Activated T-cell treated with anti-CD3 and anti-CD28 coated beads for 24 hours (primary cell): ENCODE data around the gene ARHGEF7.
"Not testable (repeated sequence)": the region's sequence is repeated elsewhere in the genome, so short reads cannot be mapped to it uniquely, and the experiment has no call there.

Experiments used
- DNase-seq: peaks from one replicate; pipeline ENCODE4 v3.0.0-alpha.2; 2020; ENCODE audit warnings: low read depth

Gene ARHGEF7

GRCh38 chr13:111171629-111172028 is 56.5 kb downstream of the ARHGEF7 start:
- no peak for DNase-seq

- DNase-seq = no peak
These were observed 59.4 kb downstream of the ARHGEF7 start for GRCh38 chr13:111174377-111175114.

GRCh38 chr13:111175372-111175771 is 60.3 kb downstream of the ARHGEF7 start:
- DNase-seq = no peak

- no peak for DNase-seq
These were observed 60.8 kb downstream of the ARHGEF7 start for GRCh38 chr13:111175935-111176334.

GRCh38 chr13:111176421-111176820 is 61.3 kb downstream of the ARHGEF7 start:
- no peak for DNase-seq

- no peak for DNase-seq
These were observed 62.1 kb downstream of the ARHGEF7 start for GRCh38 chr13:111177081-111177711.

GRCh38 chr13:111177921-111178320 is 62.8 kb downstream of the ARHGEF7 start:
- DNase-seq = no peak

GRCh38 chr13:111178402-111178801 is 63.3 kb downstream of the ARHGEF7 start:
- DNase-seq = no peak

GRCh38 chr13:111179908-111180760 is 65.0 kb downstream of the ARHGEF7 start:
- DNase-seq = no peak

GRCh38 chr13:111181977-111182376 is 66.9 kb downstream of the ARHGEF7 start:
- no peak for DNase-seq

- no peak for DNase-seq
These were observed 68.1 kb downstream of the ARHGEF7 start for GRCh38 chr13:111183087-111183645.

- no peak for DNase-seq
These were observed 68.8 kb downstream of the ARHGEF7 start for GRCh38 chr13:111183959-111184358.

- no peak for DNase-seq
These were observed 69.6 kb downstream of the ARHGEF7 start for GRCh38 chr13:111184458-111185401.

GRCh38 chr13:111186305-111186935 is 71.3 kb downstream of the ARHGEF7 start:
- DNase-seq = no peak

- DNase-seq = no peak
These were observed 72.9 kb downstream of the ARHGEF7 start for GRCh38 chr13:111187960-111188541.

GRCh38 chr13:111189064-111189505 is 74.0 kb downstream of the ARHGEF7 start:
- peak; percentile 49 for DNase-seq

- not testable (repeated sequence) for DNase-seq
These were observed 74.4 kb downstream of the ARHGEF7 start for GRCh38 chr13:111189516-111189915.

- not testable (repeated sequence) for DNase-seq
These were observed 78.1 kb downstream of the ARHGEF7 start for GRCh38 chr13:111193223-111193622.

- not testable (repeated sequence) for DNase-seq
These were observed 79.5 kb downstream of the ARHGEF7 start for GRCh38 chr13:111194651-111195050.

GRCh38 chr13:111198732-111199378 is 83.7 kb downstream of the ARHGEF7 start:
- DNase-seq = not testable (repeated sequence)
